ENCODE data around the gene HPDL.

The HPDL gene

GRCh38 chr1:45325851-45326506, 716 bp upstream of the HPDL start:
- DNase-seq = no peak

DNA sequence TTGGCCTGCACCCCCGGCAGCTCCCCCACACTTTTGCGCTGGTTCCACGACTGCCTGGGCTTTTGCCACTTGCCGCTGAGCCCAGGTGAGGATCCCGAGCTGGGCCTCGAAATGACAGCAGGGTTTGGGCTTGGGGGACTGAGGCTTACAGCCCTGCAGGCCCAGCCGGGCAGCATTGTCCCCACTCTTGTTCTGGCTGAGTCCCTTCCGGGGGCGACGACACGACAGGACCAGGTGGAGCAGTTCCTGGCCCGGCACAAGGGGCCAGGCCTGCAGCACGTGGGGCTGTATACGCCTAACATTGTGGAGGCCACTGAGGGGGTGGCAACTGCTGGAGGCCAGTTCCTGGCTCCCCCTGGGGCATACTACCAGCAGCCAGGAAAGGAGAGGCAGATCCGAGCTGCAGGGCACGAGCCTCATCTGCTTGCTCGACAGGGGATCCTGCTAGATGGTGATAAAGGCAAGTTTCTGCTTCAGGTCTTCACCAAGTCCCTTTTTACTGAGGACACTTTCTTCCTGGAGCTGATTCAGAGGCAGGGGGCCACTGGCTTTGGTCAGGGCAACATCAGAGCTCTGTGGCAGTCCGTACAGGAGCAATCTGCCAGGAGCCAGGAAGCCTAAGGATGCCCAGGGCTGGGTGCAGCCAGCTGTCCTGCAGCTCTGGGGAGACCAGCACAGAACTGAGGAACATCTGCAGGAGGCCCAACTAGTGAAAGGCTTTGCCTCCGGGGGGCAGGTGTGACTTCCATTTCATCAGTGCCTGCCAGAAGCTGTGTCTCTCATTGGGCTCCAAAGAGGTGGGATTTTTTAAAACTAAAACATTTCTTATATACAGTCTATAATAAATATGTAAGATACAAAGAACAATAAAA, 1.2 kb downstream of the HPDL start:
- no peak for DNase-seq

- no peak for DNase-seq
Measured at GRCh38 chr1:45328680-45329079, 2.0 kb downstream of the HPDL start.

DNA sequence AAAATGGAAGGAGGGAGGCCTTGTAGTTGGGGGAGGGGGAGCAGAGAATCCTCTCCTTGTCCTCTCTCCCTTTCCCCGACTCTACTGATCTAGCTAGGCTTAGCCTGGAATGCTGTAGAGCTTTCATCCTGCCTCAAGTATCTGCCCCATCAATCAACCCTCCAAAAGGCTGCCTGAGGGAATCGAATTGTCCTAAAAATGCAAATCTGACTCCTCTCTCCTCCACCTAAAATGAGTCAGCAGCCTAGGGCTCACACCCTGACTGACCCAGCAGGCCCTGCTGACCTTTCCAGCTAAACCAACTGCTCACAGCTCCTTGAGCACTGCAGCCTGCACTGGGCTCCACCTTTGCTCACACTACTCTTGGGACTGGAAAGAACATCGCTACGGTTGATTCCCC, 2.8 kb downstream of the HPDL start:
- DNase-seq = no peak

- DNase-seq = no peak
Measured at GRCh38 chr1:45331436-45332345, 5.0 kb downstream of the HPDL start.

DNA sequence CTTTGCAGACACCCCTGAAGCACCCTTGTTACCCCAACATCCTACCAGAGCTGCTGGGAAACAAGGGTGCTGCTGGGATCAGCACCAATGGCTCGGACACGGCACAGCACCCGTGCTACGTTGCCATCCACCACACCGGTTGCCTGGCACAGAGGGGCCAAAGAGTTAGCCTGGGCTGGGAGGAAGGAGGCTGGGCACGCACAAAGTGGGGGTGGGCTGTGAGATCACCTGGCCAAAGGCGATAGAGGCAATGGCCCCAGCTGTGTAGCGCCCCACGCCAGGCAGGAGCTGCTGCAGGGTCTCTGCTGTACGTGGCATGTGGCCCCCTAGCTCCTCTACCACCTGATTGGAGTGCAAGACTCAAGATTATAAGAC, 5.6 kb downstream of the HPDL start:
- no peak for DNase-seq

GRCh38 chr1:45334308-45335245, 7.9 kb downstream of the HPDL start:
- no peak for DNase-seq

GRCh38 chr1:45335855-45336324, 9.2 kb downstream of the HPDL start:
- no peak for DNase-seq

DNA sequence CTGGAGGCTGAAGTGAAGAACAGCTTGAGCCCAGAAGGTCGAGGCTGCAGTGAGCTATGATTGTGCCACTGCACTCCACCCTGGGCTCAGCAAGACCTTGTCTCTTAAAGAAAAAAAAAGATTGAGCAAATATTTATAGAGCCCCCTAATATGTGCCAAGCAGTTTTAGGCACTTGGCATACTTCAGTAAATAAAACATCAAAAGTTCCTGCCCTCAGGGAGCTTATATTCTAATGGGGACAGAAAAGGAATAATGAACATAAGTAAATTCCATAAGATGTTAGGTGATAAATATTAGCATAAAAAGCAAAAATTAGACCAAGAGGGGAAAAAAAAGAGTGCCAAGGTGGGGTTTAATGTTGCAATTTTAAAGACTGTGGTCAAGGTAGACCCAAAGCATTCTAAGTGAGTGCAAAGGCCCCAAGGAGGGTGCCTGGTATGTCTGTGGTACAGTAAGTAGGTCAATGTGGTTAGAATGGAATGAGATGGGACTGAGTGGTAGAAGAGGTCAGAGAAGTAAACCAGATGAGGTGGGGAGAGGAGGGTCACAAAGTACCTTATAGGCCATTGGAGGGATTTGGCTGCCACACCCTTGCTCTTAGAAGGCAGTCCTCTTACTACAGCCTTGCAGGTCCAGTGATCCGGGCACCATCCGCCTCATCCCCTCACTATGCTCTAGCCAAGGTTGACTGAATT, 11.1 kb downstream of the HPDL start:
- no peak for DNase-seq

GRCh38 chr1:45339789-45340558, 13.3 kb downstream of the HPDL start, which contains the start of the genes MUTYH and TOE1:
Gene MUTYH, minus strand, starts transcription at chr1:45340440. Its CDS starts 5,935 bp downstream, at chr1:45334505.
Gene TOE1, plus strand, starts transcription at chr1:45340170. Its CDS starts 83 bp downstream, at chr1:45340253.
- peak; percentile 99 for DNase-seq

GRCh38 chr1:45340816-45341466, 14.2 kb downstream of the HPDL start:
- DNase-seq = no peak

DNA sequence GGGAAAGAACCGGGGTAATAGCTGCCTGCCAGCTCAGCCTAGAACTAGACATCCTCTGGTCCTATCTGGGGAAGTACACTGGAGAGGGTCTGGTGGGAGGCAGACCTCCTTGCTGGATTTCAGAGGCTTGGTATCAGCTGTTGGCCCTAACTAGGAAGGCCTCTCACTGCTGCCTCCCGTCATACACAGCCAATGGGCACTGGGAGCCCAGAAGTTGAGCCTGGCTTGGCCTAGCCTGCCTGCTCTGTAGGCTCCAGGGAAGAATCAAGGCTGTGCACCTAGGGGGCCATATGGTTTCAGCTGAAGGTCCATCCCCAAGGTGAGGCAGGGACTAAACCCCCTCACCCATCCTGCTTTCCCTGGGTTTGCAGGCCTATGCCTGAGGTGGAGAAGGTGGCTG, 17.8 kb downstream of the HPDL start:
- no peak for DNase-seq

- DNase-seq = no peak
Measured at GRCh38 chr1:45345014-45345413, 18.3 kb downstream of the HPDL start.

- no peak for DNase-seq
Measured at GRCh38 chr1:45346473-45346872, 19.8 kb downstream of the HPDL start.

- no peak for DNase-seq
Measured at GRCh38 chr1:45348020-45348419, 21.3 kb downstream of the HPDL start.

DNA sequence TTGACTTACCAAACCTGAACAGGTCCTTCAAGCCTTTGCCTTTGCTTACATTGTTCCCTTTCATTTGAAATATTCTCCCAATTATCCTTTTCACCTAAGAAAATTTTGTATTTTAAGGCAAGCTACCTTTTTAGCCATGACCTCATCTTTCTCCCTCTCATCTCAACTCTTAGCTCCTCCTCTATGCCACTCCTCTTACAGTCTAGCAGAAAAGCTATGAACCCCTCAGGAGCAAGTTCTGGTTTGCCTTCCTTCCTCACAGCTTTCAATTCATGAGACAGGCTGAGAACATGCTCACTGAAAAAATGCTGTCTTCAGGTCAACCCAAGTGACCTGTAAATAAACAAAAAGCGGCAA, 21.9 kb downstream of the HPDL start:
- DNase-seq = no peak

GRCh38 chr1:45348966-45349677, 22.4 kb downstream of the HPDL start:
- DNase-seq = no peak

GRCh38 chr1:45351508-45351907, 24.8 kb downstream of the HPDL start:
- DNase-seq = no peak

DNA sequence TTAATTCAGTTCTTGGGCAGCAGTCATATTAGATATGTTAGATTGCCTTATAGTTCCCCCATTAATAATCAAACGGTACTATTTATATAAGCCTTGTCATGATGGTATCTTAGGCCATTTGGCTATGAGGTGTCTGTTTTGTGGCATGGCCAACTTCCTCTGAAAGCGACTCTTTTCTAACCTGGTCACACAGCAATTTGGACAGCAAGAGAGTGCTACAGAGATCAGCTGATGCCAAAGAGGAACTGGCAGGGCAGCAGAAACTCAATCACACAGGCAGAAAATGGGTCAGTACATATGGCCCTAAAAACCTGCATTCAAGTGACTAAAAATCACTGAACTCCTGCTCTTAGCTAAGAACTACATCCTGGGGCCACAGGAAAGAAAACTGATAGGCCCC, 27.0 kb downstream of the HPDL start:
- no peak for DNase-seq

Measured in NCI-H774 (cell line).